ENCODE results near the gene BMP6. TPM values are rescaled to one million over a fixed set of nuclear protein-coding genes. Genes with fewer than 3 reads are reported as not detected.

Gene BMP6
- total and polyA plus RNA-seq, 10 of the 15 experiments (the other 5 are each of a cell fraction or from before 2014, with no cell fraction given) = 0.02 to 0.15 (median 0.05) TPM; not detected in 5

DNA sequence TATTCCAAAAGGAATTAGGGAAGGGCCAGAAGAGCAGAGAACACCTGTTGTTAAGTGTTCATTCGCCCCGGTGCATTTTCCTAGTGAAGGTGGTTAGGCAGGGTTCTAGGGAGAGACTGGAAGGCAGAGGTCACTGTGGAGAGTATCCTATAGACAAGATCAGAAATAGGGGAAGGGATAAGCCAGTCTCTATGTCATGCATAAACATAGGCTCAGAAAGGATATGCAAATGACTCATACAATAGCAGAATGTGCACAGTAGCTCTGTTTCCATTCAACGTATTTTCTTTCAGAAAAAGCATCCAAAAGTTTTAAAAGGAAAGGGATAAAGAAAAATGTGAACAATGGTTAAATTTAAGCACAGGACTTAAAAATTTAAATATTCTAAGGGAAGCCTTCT, 47.4 kb downstream of the BMP6 start:
- H3K36me3 ChIP-seq (ENCODE audit: control insufficient read depth in 2 of 2, insufficient read depth in 2 of 2, low read length in 1 of 2) = no peaks in the 10 kb centered on the region
- POLR2A ChIA-PET = no interaction called here
- H3K9ac ChIP-seq (ENCODE audit: control insufficient read depth, insufficient read depth, low read length) = no peak overlapping the region
- in situ Hi-C loops (cut with MboI) = no loop called here
- no peaks in the 10 kb centered on the region for H3K4me1 ChIP-seq (ENCODE audit: control insufficient read depth, insufficient read depth, low read length)
- no peak overlapping the region for H3K4me2 ChIP-seq (ENCODE audit: control insufficient read depth, insufficient read depth)
- DNase-seq (ENCODE audit: low read depth, low spot score) (no peak), FAIRE-seq (no peak), ATAC-seq (no peak)
- no peaks in the 10 kb centered on the region for H3K9me3 ChIP-seq (replicated peaks; ENCODE audit: control insufficient read depth, insufficient read depth, low read length)
- no peaks in the 10 kb centered on the region; a peak in 2 of 4 replicates for H3K27me3 ChIP-seq (replicated peaks in 1 of 2; ENCODE audit: control insufficient read depth in 2 of 2, insufficient read depth in 2 of 2, low read length in 1 of 2)
- BruUV-seq (replicated peaks) = no TSS peak
- TF ChIP-seq ASH2L (IDR thresholded peaks at IDR 0.05; ENCODE audit: borderline replicate concordance, low read depth) = no peak
- no peak for TF ChIP-seq POLR2AphosphoS5 (IDR thresholded peaks at IDR 0.05; ENCODE audit: low read length)
- TF ChIP-seq NR2F1 (conservative IDR thresholded peaks at IDR 0.05) = no peak
- no peak for TF ChIP-seq POU2F2 (IDR thresholded peaks at IDR 0.05; ENCODE audit: borderline replicate concordance, low read depth, low read length)
- TF ChIP-seq, protein P1, sequence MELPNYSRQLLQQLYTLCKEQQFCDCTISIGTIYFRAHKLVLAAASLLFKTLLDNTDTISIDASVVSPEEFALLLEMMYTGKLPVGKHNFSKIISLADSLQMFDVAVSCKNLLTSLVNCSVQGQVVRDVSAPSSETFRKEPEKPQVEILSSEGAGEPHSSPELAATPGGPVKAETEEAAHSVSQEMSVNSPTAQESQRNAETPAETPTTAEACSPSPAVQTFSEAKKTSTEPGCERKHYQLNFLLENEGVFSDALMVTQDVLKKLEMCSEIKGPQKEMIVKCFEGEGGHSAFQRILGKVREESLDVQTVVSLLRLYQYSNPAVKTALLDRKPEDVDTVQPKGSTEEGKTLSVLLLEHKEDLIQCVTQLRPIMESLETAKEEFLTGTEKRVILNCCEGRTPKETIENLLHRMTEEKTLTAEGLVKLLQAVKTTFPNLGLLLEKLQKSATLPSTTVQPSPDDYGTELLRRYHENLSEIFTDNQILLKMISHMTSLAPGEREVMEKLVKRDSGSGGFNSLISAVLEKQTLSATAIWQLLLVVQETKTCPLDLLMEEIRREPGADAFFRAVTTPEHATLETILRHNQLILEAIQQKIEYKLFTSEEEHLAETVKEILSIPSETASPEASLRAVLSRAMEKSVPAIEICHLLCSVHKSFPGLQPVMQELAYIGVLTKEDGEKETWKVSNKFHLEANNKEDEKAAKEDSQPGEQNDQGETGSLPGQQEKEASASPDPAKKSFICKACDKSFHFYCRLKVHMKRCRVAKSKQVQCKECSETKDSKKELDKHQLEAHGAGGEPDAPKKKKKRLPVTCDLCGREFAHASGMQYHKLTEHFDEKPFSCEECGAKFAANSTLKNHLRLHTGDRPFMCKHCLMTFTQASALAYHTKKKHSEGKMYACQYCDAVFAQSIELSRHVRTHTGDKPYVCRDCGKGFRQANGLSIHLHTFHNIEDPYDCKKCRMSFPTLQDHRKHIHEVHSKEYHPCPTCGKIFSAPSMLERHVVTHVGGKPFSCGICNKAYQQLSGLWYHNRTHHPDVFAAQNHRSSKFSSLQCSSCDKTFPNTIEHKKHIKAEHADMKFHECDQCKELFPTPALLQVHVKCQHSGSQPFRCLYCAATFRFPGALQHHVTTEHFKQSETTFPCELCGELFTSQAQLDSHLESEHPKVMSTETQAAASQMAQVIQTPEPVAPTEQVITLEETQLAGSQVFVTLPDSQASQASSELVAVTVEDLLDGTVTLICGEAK (IDR thresholded peaks at IDR 0.05; ENCODE audit: borderline replicate concordance) = no peak
- TF ChIP-seq SMC3 (IDR thresholded peaks at IDR 0.05; ENCODE audit: borderline replicate concordance, low read length) = no peak
- TF ChIP-seq, protein P2, sequence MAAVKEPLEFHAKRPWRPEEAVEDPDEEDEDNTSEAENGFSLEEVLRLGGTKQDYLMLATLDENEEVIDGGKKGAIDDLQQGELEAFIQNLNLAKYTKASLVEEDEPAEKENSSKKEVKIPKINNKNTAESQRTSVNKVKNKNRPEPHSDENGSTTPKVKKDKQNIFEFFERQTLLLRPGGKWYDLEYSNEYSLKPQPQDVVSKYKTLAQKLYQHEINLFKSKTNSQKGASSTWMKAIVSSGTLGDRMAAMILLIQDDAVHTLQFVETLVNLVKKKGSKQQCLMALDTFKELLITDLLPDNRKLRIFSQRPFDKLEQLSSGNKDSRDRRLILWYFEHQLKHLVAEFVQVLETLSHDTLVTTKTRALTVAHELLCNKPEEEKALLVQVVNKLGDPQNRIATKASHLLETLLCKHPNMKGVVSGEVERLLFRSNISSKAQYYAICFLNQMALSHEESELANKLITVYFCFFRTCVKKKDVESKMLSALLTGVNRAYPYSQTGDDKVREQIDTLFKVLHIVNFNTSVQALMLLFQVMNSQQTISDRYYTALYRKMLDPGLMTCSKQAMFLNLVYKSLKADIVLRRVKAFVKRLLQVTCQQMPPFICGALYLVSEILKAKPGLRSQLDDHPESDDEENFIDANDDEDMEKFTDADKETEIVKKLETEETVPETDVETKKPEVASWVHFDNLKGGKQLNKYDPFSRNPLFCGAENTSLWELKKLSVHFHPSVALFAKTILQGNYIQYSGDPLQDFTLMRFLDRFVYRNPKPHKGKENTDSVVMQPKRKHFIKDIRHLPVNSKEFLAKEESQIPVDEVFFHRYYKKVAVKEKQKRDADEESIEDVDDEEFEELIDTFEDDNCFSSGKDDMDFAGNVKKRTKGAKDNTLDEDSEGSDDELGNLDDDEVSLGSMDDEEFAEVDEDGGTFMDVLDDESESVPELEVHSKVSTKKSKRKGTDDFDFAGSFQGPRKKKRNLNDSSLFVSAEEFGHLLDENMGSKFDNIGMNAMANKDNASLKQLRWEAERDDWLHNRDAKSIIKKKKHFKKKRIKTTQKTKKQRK (IDR thresholded peaks at IDR 0.05; ENCODE audit: low read depth, low read length) = no peak
- TF ChIP-seq, protein P3, sequence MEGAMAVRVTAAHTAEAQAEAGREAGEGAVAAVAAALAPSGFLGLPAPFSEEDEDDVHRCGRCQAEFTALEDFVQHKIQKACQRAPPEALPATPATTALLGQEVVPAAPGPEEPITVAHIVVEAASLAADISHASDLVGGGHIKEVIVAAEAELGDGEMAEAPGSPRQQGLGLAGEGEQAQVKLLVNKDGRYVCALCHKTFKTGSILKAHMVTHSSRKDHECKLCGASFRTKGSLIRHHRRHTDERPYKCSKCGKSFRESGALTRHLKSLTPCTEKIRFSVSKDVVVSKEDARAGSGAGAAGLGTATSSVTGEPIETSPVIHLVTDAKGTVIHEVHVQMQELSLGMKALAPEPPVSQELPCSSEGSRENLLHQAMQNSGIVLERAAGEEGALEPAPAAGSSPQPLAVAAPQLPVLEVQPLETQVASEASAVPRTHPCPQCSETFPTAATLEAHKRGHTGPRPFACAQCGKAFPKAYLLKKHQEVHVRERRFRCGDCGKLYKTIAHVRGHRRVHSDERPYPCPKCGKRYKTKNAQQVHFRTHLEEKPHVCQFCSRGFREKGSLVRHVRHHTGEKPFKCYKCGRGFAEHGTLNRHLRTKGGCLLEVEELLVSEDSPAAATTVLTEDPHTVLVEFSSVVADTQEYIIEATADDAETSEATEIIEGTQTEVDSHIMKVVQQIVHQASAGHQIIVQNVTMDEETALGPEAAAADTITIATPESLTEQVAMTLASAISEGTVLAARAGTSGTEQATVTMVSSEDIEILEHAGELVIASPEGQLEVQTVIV (IDR thresholded peaks at IDR 0.05; ENCODE audit: borderline replicate concordance, partially characterized antibody) = no peak
- no peak for TF ChIP-seq NR2C1 (IDR thresholded peaks at IDR 0.05)
- TF ChIP-seq EED (IDR thresholded peaks at IDR 0.05; ENCODE audit: low read depth) = no peak
- intact Hi-C loops (cut with micrococcal nuclease; ENCODE audit: unreplicated experiment) = no loop called here
- H3K4me3 ChIP-seq = no peak overlapping the region
- H4K20me1 ChIP-seq (ENCODE audit: control insufficient read depth, insufficient read depth) = no peaks in the 10 kb centered on the region
- H3K27ac ChIP-seq (ENCODE audit: control insufficient read depth, insufficient read depth) = no peak overlapping the region
- SMC1A ChIA-PET (ENCODE audit: uncharacterized antibody, unreplicated experiment) = no interaction called here
- RAD21 ChIA-PET (ENCODE audit: unreplicated experiment) = no interaction called here
- no peak overlapping the region for H2AFZ ChIP-seq (ENCODE audit: control insufficient read depth, low read depth, low read length)
- H3K79me2 ChIP-seq (ENCODE audit: control insufficient read depth, insufficient read depth, low read length) = no peaks in the 10 kb centered on the region
- WGBS (ENCODE audit: insufficient coverage, insufficient replicate concordance, low lambda C conversion rate, missing lambda C conversion rate) = 65% methylated on average over 3 of the region's 3 CpGs
- CTCF ChIA-PET = no interaction called here
